ENCODE measurements around the gene NAPA.
A peak's percentile ranks its signal among the peaks of the same experiment; 100 is the strongest.
"Not testable (repeated sequence)": the region's sequence is repeated elsewhere in the genome, so short reads cannot be mapped to it uniquely, and the experiment has no call there.

The NAPA gene

GRCh38 chr19:47490031-47490430 is 24.8 kb downstream of the NAPA start:
- Histone ChIP-seq H3K9ac (ENCODE audit: low read length) (no peak overlapping the region), H3K36me3 (ENCODE audit: control insufficient read depth, low read depth, low read length) (peaks cover 15% of the 10 kb centered on the region), H3K27me3 (ENCODE audit: control insufficient read depth, insufficient read depth, low read length) (no peaks in the 10 kb centered on the region), H3K9me3 (ENCODE audit: control insufficient read depth, low read depth, low read length) (no peaks in the 10 kb centered on the region), H3K4me1 (ENCODE audit: control insufficient read depth, low read depth, low read length) (no peaks in the 10 kb centered on the region), H3K27ac (ENCODE audit: low read length) (no peak overlapping the region), H3K4me3 (ENCODE audit: low read length) (no peak overlapping the region)

DNA sequence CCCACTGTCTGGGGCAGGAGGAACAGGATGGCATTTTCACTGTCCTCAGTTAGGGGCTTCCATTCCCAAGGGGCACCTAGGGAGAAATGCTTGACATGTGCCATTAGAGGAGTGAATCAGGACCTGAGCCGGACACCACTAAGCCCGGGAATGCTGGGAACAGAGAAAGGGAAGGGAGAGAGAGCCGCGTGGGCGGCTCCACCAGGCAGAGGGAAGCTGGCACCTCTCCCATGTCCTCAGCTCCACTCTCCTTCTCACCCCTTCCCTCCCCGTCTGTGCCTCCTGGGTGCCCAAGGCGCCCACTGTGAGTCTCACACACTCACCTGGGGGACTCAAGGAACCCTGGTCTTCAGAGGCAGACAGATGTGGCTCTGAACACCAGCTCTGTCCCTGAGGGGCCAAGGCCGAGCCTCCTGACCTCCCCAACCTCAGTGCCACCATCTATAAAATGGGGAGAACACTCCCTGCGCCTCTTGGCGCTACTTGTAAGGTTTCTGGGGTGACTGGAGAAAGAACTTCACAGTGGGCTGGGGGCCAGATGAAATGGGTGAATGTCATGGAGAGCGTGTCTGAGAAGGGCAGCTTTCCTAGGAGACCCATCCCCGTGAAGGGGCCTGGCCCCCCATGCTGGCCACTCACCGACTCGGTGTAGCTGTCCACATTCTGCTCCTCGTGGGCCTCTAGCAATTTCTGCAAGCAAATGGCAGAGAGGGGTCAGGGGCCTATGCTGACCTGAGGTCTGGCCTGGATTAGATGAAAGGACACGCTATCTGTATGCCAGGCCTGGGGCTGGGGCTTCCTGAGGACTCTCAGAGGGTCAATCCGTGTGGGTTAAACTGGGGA is 25.6 kb downstream of the NAPA start:
- Histone ChIP-seq H3K9me3 (ENCODE audit: control insufficient read depth, low read depth, low read length) (no peaks in the 10 kb centered on the region), H3K27ac (ENCODE audit: low read length) (no peak overlapping the region), H3K36me3 (ENCODE audit: control insufficient read depth, low read depth, low read length) (peaks cover 15% of the 10 kb centered on the region), H3K4me3 (ENCODE audit: low read length) (no peak overlapping the region), H3K27me3 (ENCODE audit: control insufficient read depth, insufficient read depth, low read length) (no peaks in the 10 kb centered on the region), H3K4me1 (ENCODE audit: control insufficient read depth, low read depth, low read length) (no peaks in the 10 kb centered on the region), H3K9ac (ENCODE audit: low read length) (no peak overlapping the region)

DNA sequence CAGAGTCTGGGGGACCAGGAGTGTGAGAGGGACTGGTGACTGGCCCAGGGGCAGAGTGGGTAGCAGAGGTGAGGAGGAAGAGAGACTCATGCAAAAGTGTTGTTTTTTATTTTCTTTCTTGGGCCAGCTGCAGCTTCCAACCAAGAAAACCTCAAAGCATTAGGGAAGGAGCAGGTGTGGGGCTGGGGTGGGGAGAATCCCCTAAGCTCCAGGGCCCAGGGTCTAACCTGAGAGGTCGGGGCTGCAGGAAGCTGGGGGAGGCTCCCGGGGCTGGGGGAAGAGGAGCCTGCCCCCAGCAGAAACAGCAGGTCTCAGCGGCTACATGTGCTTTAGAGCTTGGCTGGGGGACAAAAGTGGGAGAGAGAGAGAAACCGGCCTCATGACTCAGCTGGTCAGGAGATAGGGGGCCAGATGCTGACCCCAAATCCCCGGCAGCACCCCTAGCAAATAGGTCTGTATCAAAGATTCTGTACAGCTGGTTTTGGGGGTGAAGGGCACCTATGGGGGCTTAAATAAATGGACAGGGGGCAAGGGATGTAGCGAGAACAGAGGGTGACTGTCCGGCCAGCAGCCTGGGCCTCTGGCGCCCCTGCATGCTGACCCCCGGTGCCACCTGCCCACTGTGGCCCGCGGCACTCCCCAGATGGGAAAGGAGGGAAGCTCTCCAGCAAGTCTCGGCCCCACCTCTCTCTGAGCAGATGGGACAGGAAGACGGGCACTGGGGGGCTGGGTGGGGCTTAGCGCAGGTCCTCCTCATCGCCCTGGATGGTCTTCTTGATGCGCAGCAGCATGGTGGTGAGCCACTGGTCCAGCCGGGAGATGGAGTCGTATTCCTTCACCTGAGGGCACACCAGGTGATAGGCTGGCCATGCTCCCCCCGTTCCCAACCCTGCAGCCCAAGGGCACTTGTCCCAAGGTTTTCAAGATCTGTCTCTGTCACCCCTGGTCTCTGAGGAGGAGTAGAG is 27.0 kb downstream of the NAPA start:
- Histone ChIP-seq H3K9ac (ENCODE audit: low read length) (no peak overlapping the region), H3K27me3 (ENCODE audit: control insufficient read depth, insufficient read depth, low read length) (no peaks in the 10 kb centered on the region), H3K27ac (ENCODE audit: low read length) (no peak overlapping the region), H3K4me3 (ENCODE audit: low read length) (no peak overlapping the region), H3K4me1 (ENCODE audit: control insufficient read depth, low read depth, low read length) (no peaks in the 10 kb centered on the region), H3K9me3 (ENCODE audit: control insufficient read depth, low read depth, low read length) (no peaks in the 10 kb centered on the region), H3K36me3 (ENCODE audit: control insufficient read depth, low read depth, low read length) (peaks cover 15% of the 10 kb centered on the region)

GRCh38 chr19:47486900-47487299 is 28.0 kb downstream of the NAPA start:
- Histone ChIP-seq H3K4me1 (ENCODE audit: control insufficient read depth, low read depth, low read length) (no peaks in the 10 kb centered on the region), H3K27me3 (ENCODE audit: control insufficient read depth, insufficient read depth, low read length) (no peaks in the 10 kb centered on the region)

GRCh38 chr19:47486220-47486619 is 28.6 kb downstream of the NAPA start:
- H3K27me3 ChIP-seq (ENCODE audit: control insufficient read depth, insufficient read depth, low read length); H3K27ac ChIP-seq (ENCODE audit: low read length); H3K9ac ChIP-seq (ENCODE audit: low read length); H3K36me3 ChIP-seq (ENCODE audit: control insufficient read depth, low read depth, low read length); H3K4me3 ChIP-seq (ENCODE audit: low read length); H3K4me1 ChIP-seq (ENCODE audit: control insufficient read depth, low read depth, low read length); H3K9me3 ChIP-seq (ENCODE audit: control insufficient read depth, low read depth, low read length): not testable (repeated sequence)

More at GRCh38 chr19:47486900-47487299, 28.0 kb downstream of the NAPA start:
- Histone ChIP-seq H3K9ac (ENCODE audit: low read length) (no peak overlapping the region), H3K36me3 (ENCODE audit: control insufficient read depth, low read depth, low read length) (peaks cover 15% of the 10 kb centered on the region), H3K4me3 (ENCODE audit: low read length) (no peak overlapping the region), H3K27ac (ENCODE audit: low read length) (no peak overlapping the region), H3K9me3 (ENCODE audit: control insufficient read depth, low read depth, low read length) (no peaks in the 10 kb centered on the region)

- Histone ChIP-seq H3K9me3 (ENCODE audit: control insufficient read depth, low read depth, low read length) (no peaks in the 10 kb centered on the region), H3K27ac (ENCODE audit: low read length) (no peak overlapping the region), H3K4me1 (ENCODE audit: control insufficient read depth, low read depth, low read length) (no peaks in the 10 kb centered on the region), H3K27me3 (ENCODE audit: control insufficient read depth, insufficient read depth, low read length) (no peaks in the 10 kb centered on the region), H3K9ac (ENCODE audit: low read length) (no peak overlapping the region), H3K4me3 (ENCODE audit: low read length) (peak overlapping the region; percentile 86), H3K36me3 (ENCODE audit: control insufficient read depth, low read depth, low read length) (peaks cover 6% of the 10 kb centered on the region)
These were observed 29.7 kb downstream of the NAPA start for GRCh38 chr19:47485210-47485609.

DNA sequence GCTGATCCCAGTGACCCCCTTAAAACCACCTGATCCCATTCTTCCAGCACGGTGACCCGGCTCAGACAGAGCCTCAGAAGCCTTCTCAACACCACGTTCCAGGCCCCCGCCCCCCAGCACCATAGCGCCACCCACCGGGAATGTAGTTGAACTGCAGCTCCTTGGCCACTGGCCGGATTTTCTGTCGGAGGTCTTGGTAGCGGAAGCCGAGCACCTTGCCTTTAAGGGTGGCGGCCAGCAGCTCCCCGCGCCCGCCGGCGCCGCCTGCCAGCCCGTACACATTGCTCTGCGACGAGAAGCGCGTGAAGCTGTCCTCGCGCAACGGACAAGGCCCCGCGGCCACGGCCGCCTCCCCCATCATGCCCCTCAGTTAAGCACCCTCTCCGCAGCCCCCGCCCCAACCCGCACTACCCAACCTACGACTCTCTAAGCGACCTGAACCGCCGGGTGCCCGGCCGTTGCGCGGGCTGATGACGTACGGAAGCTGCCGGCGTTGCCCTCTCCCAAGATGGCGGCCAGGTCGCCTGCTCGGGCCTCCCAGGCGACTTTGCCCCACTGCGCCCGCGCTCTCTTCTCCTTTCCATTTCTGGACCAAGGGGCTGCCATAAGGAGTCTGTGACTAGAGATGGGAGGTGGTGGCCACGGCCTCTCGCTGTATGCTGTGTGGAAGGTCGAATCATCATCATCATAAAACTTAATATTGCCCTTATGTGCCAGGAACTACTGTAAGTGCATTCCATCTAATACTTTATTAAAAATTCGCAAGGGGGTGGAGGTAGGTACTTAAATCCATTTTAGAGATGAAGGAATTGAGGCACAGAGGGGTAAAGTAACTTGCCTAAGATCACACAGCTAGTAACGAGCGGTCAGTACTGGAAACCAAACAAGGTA is 30.8 kb downstream of the NAPA start, which contains the start of gene KPTN:
Gene KPTN (minus strand): TSS at position 420 of the 891 bp plus-strand sequence. CDS start 59 bp downstream, at position 361.
- Histone ChIP-seq H3K36me3 (ENCODE audit: control insufficient read depth, low read depth, low read length) (no peaks in the 10 kb centered on the region), H3K4me3 (ENCODE audit: low read length) (peak within 1 kb of the TSS; percentile 86)

DNA sequence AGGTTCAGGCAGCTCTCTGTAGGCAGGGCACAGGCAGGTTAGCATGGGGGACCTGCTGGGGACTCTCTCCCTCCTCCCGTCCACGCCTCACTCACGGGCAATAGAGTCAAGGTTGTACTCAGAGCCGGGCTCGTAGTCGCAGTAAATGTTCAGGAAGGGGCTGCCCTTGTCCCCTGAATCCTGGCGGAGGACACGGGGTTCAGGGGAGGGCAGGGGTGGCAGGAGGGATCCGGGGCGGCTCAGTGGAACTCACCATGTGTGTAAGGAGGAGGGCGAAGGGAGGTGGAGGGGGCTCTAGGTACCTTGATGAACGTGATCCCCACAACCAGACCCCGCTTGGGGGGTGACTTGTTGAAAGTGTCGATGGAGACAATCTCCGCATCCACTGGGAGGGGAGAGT is 31.7 kb downstream of the NAPA start:
- Histone ChIP-seq H3K9me3 (ENCODE audit: control insufficient read depth, low read depth, low read length) (no peaks in the 10 kb centered on the region), H3K9ac (ENCODE audit: low read length) (no peak overlapping the region)

More for the DNA sequence above, 30.8 kb downstream of the NAPA start, which contains the start of gene KPTN:
- Histone ChIP-seq H3K9ac (ENCODE audit: low read length) (peak within 1 kb of the TSS; percentile 80), H3K4me1 (ENCODE audit: control insufficient read depth, low read depth, low read length) (no peaks in the 10 kb centered on the region), H3K27ac (ENCODE audit: low read length) (peak within 1 kb of the TSS; percentile 87), H3K9me3 (ENCODE audit: control insufficient read depth, low read depth, low read length) (no peaks in the 10 kb centered on the region), H3K27me3 (ENCODE audit: control insufficient read depth, insufficient read depth, low read length) (no peaks in the 10 kb centered on the region)

DNA sequence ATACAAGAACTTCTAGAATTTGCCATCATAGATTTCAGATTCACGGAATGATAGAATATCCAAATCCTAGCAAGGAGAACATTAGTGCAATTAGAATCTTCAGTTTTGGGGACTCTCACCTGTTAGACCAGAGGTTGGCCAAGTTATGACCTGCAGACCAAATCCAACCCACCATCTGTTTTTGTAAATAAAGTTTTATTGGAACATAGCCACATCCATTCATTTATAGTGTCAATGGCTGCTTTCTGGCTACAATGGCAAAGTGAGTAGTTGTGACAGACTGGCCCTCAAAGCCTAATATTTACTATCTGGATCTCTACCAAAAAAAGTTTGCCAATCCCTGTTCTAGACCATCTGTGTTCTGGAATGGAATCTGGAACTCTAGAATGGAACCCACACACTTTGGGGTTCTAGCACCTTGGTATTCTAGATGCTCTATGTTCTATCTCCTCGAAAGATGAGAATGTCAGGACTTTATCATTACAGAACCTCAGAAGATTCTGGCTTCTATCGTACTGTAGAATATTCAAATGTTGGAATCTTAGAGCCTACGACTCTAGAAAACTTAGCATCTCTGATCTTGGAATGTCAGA is 33.3 kb downstream of the NAPA start:
- H3K9ac ChIP-seq (ENCODE audit: low read length): no peak overlapping the region
- no peaks in the 10 kb centered on the region for H3K4me1 ChIP-seq (ENCODE audit: control insufficient read depth, low read depth, low read length)
- H3K4me3 ChIP-seq (ENCODE audit: low read length): no peak overlapping the region
- no peaks in the 10 kb centered on the region for H3K9me3 ChIP-seq (ENCODE audit: control insufficient read depth, low read depth, low read length)
- no peak overlapping the region for H3K27ac ChIP-seq (ENCODE audit: low read length)
- H3K27me3 ChIP-seq (ENCODE audit: control insufficient read depth, insufficient read depth, low read length): no peaks in the 10 kb centered on the region
- no peaks in the 10 kb centered on the region for H3K36me3 ChIP-seq (ENCODE audit: control insufficient read depth, low read depth, low read length)

More for the DNA sequence above, 31.7 kb downstream of the NAPA start:
- Histone ChIP-seq H3K27me3 (ENCODE audit: control insufficient read depth, insufficient read depth, low read length) (no peaks in the 10 kb centered on the region), H3K36me3 (ENCODE audit: control insufficient read depth, low read depth, low read length) (no peaks in the 10 kb centered on the region), H3K4me1 (ENCODE audit: control insufficient read depth, low read depth, low read length) (no peaks in the 10 kb centered on the region), H3K27ac (ENCODE audit: low read length) (no peak overlapping the region), H3K4me3 (ENCODE audit: low read length) (peak overlapping the region; percentile 86)

DNA sequence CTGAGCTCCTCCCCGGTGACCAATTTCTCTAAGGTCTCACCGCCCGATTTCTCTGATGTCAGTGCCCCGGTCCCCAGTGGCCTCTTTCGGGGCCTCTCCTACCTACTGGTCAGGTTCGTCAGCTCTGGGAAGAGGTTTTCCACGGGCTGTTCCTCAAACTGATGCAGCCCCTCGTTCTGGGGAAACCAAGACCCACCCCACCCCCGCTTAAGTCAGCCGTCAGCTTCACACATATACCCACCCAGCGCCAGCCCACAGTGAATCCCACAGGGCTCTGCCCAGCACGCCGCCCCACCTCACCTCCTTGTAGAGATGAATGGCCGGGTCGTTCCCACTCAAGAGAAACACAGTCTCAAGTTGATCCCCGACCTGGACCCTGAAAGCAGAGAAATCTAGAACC is 34.2 kb downstream of the NAPA start:
- Histone ChIP-seq H3K27ac (ENCODE audit: low read length) (no peak overlapping the region), H3K4me1 (ENCODE audit: control insufficient read depth, low read depth, low read length) (no peaks in the 10 kb centered on the region), H3K27me3 (ENCODE audit: control insufficient read depth, insufficient read depth, low read length) (no peaks in the 10 kb centered on the region), H3K36me3 (ENCODE audit: control insufficient read depth, low read depth, low read length) (no peaks in the 10 kb centered on the region), H3K4me3 (ENCODE audit: low read length) (peak overlapping the region; percentile 48), H3K9me3 (ENCODE audit: control insufficient read depth, low read depth, low read length) (no peaks in the 10 kb centered on the region), H3K9ac (ENCODE audit: low read length) (no peak overlapping the region)
